Neural cell (in vitro differentiated cells): ENCODE measurements around the gene ARID4A. TPM values are rescaled to one million over a fixed set of nuclear protein-coding genes. Genes with fewer than 3 reads are reported as not detected.

Source experiments
- H2AFZ ChIP-seq: fragments of 200-600, 300-800 bp; sonication (generic), shearing (Covaris generic); 2 replicates; pipeline ENCODE4 v1.6.0; 2014; ENCODE audit warnings: low read depth, mild to moderate bottlenecking, antibody characterized with exemption, low read length, moderate library complexity
- H3F3A ChIP-seq: fragments of 200-600 bp; shearing (Covaris generic); 2 replicates; pipeline ENCODE4 v1.6.1; 2016; ENCODE audit warnings: mild to moderate bottlenecking, moderate library complexity, mixed read lengths, antibody characterized with exemption, low read length; ENCODE audit not compliant: insufficient read depth, poor library complexity, severe bottlenecking
- H3K27ac ChIP-seq: fragments of 200-600, 300-800 bp; sonication (generic), shearing (Covaris generic); 2 replicates; pipeline ENCODE4 v1.5.1; 2014; ENCODE audit warnings: mild to moderate bottlenecking, low read length, moderate library complexity
- H3K27me3 ChIP-seq: fragments of 300-800, 200-600 bp; sonication (generic), shearing (Covaris generic); 2 replicates; pipeline ENCODE4 v1.6.0; 2014; ENCODE audit warnings: mild to moderate bottlenecking, low read depth, low read length, moderate library complexity; ENCODE audit not compliant: insufficient read depth
- H3K36me3 ChIP-seq: fragments of 300-800, 200-600 bp; sonication (generic), shearing (Covaris generic); 2 replicates; pipeline ENCODE4 v1.5.1; 2014; ENCODE audit warnings: mild to moderate bottlenecking, antibody characterized with exemption, low read length, moderate library complexity; ENCODE audit not compliant: insufficient read depth
- H3K4me2 ChIP-seq: fragments of 300-800, 200-600 bp; sonication (generic), shearing (Covaris generic); 2 replicates; pipeline ENCODE4 v1.6.0; 2014; ENCODE audit warnings: mild to moderate bottlenecking, low read length
- H3K4me3 ChIP-seq: fragments of 300-800, 200-600 bp; sonication (generic), shearing (Covaris generic); 2 replicates; pipeline ENCODE4 v1.5.1; 2014; ENCODE audit warnings: mild to moderate bottlenecking, low read length, moderate library complexity
- H3K79me2 ChIP-seq: fragments of 200-600 bp; shearing (Covaris generic); replicated peaks from 2 replicates; pipeline ENCODE4 v1.6.0; 2014; ENCODE audit warnings: mild to moderate bottlenecking, low read length, moderate library complexity; ENCODE audit not compliant: insufficient read depth
- H3K9ac ChIP-seq: fragments of 300-800, 200-600 bp; sonication (generic), shearing (Covaris generic); 2 replicates; pipeline ENCODE4 v1.6.1; 2016; ENCODE audit warnings: mild to moderate bottlenecking, low read length, mixed read lengths
- H3K9me2 ChIP-seq: fragments of 200-600 bp; shearing (Covaris generic); 2 replicates; pipeline ENCODE4 v1.6.1; 2016; ENCODE audit warnings: mild to moderate bottlenecking, low read length, mixed read lengths; ENCODE audit not compliant: insufficient read depth
- H3K9me3 ChIP-seq: fragments of 200-600, 300-800 bp; sonication (generic), shearing (Covaris generic); 2 replicates; pipeline ENCODE4 v1.6.1; 2016; ENCODE audit warnings: mild to moderate bottlenecking, mixed run types, low read length, moderate library complexity, mixed read lengths
- H4K20me1 ChIP-seq: fragments of 200-600 bp; shearing (Covaris generic); 2 replicates; pipeline ENCODE4 v1.6.1; 2016; ENCODE audit warnings: mild to moderate bottlenecking, mixed run types; ENCODE audit not compliant: insufficient read depth
- EP300 ChIP-seq: fragments of 450-650 bp; conservative IDR thresholded peaks from 2 replicates; pipeline ENCODE4 v1.6.1; 2014; ENCODE audit warnings: antibody characterized with exemption, mild to moderate bottlenecking, moderate library complexity; ENCODE audit not compliant: poor library complexity, severe bottlenecking
- EZH2 ChIP-seq: fragments of 200-600, 300-800 bp; shearing (Covaris generic), sonication (generic); IDR thresholded peaks from 2 replicates; pipeline ENCODE4 v1.6.1; 2014; ENCODE audit warnings: antibody characterized with exemption, low read length, borderline replicate concordance, mild to moderate bottlenecking; ENCODE audit not compliant: insufficient read depth, poor library complexity, severe bottlenecking
- MXI1 ChIP-seq: fragments of 450-650 bp; conservative IDR thresholded peaks from 2 replicates; pipeline ENCODE4 v1.6.1; 2014; ENCODE audit warnings: antibody characterized with exemption, mild to moderate bottlenecking; ENCODE audit not compliant: poor library complexity, severe bottlenecking
- POLR2AphosphoS5 ChIP-seq: IDR thresholded peaks from 2 replicates; pipeline ENCODE4 v1.6.1; 2012
- RAD21 ChIP-seq: fragments of 450-650 bp; conservative IDR thresholded peaks from 2 replicates; pipeline ENCODE4 v1.6.1; 2014; ENCODE audit warnings: antibody characterized with exemption, mild to moderate bottlenecking, moderate library complexity
- SMC3 ChIP-seq: fragments of 450-650 bp; conservative IDR thresholded peaks from 2 replicates; pipeline ENCODE4 v1.6.1; 2014; ENCODE audit warnings: antibody characterized with exemption, mild to moderate bottlenecking, moderate library complexity; ENCODE audit not compliant: poor library complexity
- TAF1 ChIP-seq: IDR thresholded peaks from 2 replicates; pipeline ENCODE4 v1.6.1; 2012; ENCODE audit warnings: low read depth
- polyA plus RNA-seq: library from polyadenylated mRNA; depleted of rRNA; stranded (reverse); fragments of >200 nt; gene quantifications from 2 replicates; pipeline ENCODE4 v1.2.3, GENCODE V29; 2014
- TF ChIP-seq, protein P1 (sequence below): fragments of 450-650 bp; IDR thresholded peaks from 2 replicates; pipeline ENCODE4 v1.5.1; 2014; ENCODE audit warnings: antibody characterized with exemption, mild to moderate bottlenecking, moderate library complexity; ENCODE audit not compliant: poor library complexity, severe bottlenecking
- TF ChIP-seq, protein P2 (sequence below): IDR thresholded peaks from 2 replicates; pipeline ENCODE4 v1.6.1; 2012; ENCODE audit warnings: borderline replicate concordance

The ARID4A gene
- polyA plus RNA-seq, 1 donor from 2014 or later = 38.5 TPM

DNA sequence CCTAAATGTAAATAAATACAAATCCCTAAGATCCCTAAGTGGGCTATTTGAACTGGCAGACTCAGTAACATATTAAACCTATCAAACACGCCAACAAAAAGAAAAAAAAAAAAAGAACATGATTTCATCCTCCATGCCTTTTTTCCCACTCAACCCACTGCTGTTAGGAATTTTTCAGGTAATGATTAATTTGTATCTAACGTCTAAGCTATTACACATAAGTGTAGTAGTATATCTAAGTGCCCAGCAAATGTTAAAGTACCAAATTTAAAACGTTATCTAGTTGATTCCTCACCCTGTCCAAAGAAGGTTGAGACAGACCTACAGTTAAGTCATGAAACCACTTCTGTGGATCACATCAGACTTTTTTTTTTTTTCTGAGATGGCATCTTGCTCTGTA lies 16.4 kb upstream of the ARID4A start:
- H3K9me2 ChIP-seq = no peaks in the 10 kb centered on the region
- H3K4me2 ChIP-seq = no peak overlapping the region
- H3K9me3 ChIP-seq = no peaks in the 10 kb centered on the region
- no peaks in the 10 kb centered on the region for H3F3A ChIP-seq
- H3K27ac ChIP-seq = no peak overlapping the region
- H2AFZ ChIP-seq = no peak overlapping the region
- no peak overlapping the region for H3K4me3 ChIP-seq
- TF ChIP-seq RAD21 (no peak), EZH2 (no peak), EP300 (no peak), POLR2AphosphoS5 (no peak), MXI1 (no peak), TAF1 (no peak), SMC3 (no peak)
- TF ChIP-seq, protein P1, sequence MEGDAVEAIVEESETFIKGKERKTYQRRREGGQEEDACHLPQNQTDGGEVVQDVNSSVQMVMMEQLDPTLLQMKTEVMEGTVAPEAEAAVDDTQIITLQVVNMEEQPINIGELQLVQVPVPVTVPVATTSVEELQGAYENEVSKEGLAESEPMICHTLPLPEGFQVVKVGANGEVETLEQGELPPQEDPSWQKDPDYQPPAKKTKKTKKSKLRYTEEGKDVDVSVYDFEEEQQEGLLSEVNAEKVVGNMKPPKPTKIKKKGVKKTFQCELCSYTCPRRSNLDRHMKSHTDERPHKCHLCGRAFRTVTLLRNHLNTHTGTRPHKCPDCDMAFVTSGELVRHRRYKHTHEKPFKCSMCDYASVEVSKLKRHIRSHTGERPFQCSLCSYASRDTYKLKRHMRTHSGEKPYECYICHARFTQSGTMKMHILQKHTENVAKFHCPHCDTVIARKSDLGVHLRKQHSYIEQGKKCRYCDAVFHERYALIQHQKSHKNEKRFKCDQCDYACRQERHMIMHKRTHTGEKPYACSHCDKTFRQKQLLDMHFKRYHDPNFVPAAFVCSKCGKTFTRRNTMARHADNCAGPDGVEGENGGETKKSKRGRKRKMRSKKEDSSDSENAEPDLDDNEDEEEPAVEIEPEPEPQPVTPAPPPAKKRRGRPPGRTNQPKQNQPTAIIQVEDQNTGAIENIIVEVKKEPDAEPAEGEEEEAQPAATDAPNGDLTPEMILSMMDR = no peak
- TF ChIP-seq, protein P2, sequence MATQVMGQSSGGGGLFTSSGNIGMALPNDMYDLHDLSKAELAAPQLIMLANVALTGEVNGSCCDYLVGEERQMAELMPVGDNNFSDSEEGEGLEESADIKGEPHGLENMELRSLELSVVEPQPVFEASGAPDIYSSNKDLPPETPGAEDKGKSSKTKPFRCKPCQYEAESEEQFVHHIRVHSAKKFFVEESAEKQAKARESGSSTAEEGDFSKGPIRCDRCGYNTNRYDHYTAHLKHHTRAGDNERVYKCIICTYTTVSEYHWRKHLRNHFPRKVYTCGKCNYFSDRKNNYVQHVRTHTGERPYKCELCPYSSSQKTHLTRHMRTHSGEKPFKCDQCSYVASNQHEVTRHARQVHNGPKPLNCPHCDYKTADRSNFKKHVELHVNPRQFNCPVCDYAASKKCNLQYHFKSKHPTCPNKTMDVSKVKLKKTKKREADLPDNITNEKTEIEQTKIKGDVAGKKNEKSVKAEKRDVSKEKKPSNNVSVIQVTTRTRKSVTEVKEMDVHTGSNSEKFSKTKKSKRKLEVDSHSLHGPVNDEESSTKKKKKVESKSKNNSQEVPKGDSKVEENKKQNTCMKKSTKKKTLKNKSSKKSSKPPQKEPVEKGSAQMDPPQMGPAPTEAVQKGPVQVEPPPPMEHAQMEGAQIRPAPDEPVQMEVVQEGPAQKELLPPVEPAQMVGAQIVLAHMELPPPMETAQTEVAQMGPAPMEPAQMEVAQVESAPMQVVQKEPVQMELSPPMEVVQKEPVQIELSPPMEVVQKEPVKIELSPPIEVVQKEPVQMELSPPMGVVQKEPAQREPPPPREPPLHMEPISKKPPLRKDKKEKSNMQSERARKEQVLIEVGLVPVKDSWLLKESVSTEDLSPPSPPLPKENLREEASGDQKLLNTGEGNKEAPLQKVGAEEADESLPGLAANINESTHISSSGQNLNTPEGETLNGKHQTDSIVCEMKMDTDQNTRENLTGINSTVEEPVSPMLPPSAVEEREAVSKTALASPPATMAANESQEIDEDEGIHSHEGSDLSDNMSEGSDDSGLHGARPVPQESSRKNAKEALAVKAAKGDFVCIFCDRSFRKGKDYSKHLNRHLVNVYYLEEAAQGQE = no peak
- peaks cover 62% of the 10 kb centered on the region for H3K79me2 ChIP-seq
- peaks cover 11% of the 10 kb centered on the region for H3K36me3 ChIP-seq
- no peak overlapping the region for H3K9ac ChIP-seq
- no peaks in the 10 kb centered on the region for H4K20me1 ChIP-seq
- no peaks in the 10 kb centered on the region for H3K27me3 ChIP-seq

DNA sequence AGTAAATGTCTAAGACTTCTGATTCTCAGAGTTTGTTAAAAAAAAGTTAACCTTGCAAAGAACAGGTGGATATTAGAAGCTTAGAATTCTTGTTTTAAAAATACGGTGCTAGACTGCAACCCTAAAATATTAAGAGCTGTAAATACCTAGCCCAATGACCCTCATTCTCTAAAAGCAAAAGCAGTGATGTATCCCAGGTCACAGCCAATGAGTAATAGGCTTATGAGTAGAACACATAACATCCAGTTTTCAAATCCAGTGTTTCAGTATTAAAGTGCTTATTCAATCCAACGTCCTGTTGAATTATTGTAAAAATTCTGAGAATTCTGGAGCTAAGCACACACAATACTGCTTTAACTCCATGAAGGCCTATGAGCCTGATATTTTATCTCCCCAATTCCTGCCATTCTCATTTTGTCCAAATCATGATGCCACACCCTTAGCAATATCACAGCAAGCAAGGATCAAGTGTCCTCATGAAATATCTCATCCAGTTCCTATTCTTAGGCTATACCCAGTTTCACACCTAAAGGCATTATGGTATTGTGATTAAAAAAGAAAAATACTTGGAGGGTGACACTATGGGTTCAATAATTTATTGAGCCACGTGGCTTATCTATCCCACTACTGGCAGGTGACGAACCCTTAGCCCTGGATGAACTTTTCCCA lies 15.3 kb upstream of the ARID4A start:
- H3K36me3 ChIP-seq = peaks cover 11% of the 10 kb centered on the region

More for the DNA sequence above, 15.3 kb upstream of the ARID4A start:
- no peak overlapping the region for H3K9ac ChIP-seq
- no peaks in the 10 kb centered on the region for H3K9me2 ChIP-seq
- H3K4me2 ChIP-seq = no peak overlapping the region
- H3K9me3 ChIP-seq = no peaks in the 10 kb centered on the region
- no peak for TF ChIP-seq TAF1
- TF ChIP-seq RAD21 = no peak
- TF ChIP-seq, protein P1 = no peak
- TF ChIP-seq POLR2AphosphoS5 = no peak
- TF ChIP-seq EP300 = no peak
- TF ChIP-seq SMC3 = no peak
- TF ChIP-seq, protein P2 = no peak
- no peak for TF ChIP-seq MXI1
- no peak for TF ChIP-seq EZH2
- H3F3A ChIP-seq = no peaks in the 10 kb centered on the region
- peaks cover 64% of the 10 kb centered on the region for H3K79me2 ChIP-seq
- H3K4me3 ChIP-seq = no peak overlapping the region
- no peak overlapping the region for H2AFZ ChIP-seq
- no peaks in the 10 kb centered on the region for H3K27me3 ChIP-seq
- H4K20me1 ChIP-seq = peaks cover 4% of the 10 kb centered on the region
- H3K27ac ChIP-seq = no peak overlapping the region
